Neural cell (in vitro differentiated cells): ENCODE data around the gene ZIK1. TPM values are rescaled to one million over a fixed set of nuclear protein-coding genes. Genes with fewer than 3 reads are reported as not detected.

ENCODE experiments used
- H2AFZ ChIP-seq: fragments of 200-600, 300-800 bp; sonication (generic), shearing (Covaris generic); 2 replicates; pipeline ENCODE4 v1.6.0; 2014; ENCODE audit warnings: low read depth, mild to moderate bottlenecking, antibody characterized with exemption, low read length, moderate library complexity
- H3F3A ChIP-seq: fragments of 200-600 bp; shearing (Covaris generic); 2 replicates; pipeline ENCODE4 v1.6.1; 2016; ENCODE audit warnings: mild to moderate bottlenecking, moderate library complexity, mixed read lengths, antibody characterized with exemption, low read length; ENCODE audit not compliant: insufficient read depth, poor library complexity, severe bottlenecking
- H3K27ac ChIP-seq: fragments of 200-600, 300-800 bp; sonication (generic), shearing (Covaris generic); 2 replicates; pipeline ENCODE4 v1.5.1; 2014; ENCODE audit warnings: mild to moderate bottlenecking, low read length, moderate library complexity
- H3K27me3 ChIP-seq: fragments of 300-800, 200-600 bp; sonication (generic), shearing (Covaris generic); 2 replicates; pipeline ENCODE4 v1.6.0; 2014; ENCODE audit warnings: mild to moderate bottlenecking, low read depth, low read length, moderate library complexity; ENCODE audit not compliant: insufficient read depth
- H3K36me3 ChIP-seq: fragments of 300-800, 200-600 bp; sonication (generic), shearing (Covaris generic); 2 replicates; pipeline ENCODE4 v1.5.1; 2014; ENCODE audit warnings: mild to moderate bottlenecking, antibody characterized with exemption, low read length, moderate library complexity; ENCODE audit not compliant: insufficient read depth
- H3K4me2 ChIP-seq: fragments of 300-800, 200-600 bp; sonication (generic), shearing (Covaris generic); 2 replicates; pipeline ENCODE4 v1.6.0; 2014; ENCODE audit warnings: mild to moderate bottlenecking, low read length
- H3K4me3 ChIP-seq: fragments of 300-800, 200-600 bp; sonication (generic), shearing (Covaris generic); 2 replicates; pipeline ENCODE4 v1.5.1; 2014; ENCODE audit warnings: mild to moderate bottlenecking, low read length, moderate library complexity
- H3K79me2 ChIP-seq: fragments of 200-600 bp; shearing (Covaris generic); replicated peaks from 2 replicates; pipeline ENCODE4 v1.6.0; 2014; ENCODE audit warnings: mild to moderate bottlenecking, low read length, moderate library complexity; ENCODE audit not compliant: insufficient read depth
- H3K9ac ChIP-seq: fragments of 300-800, 200-600 bp; sonication (generic), shearing (Covaris generic); 2 replicates; pipeline ENCODE4 v1.6.1; 2016; ENCODE audit warnings: mild to moderate bottlenecking, low read length, mixed read lengths
- H3K9me2 ChIP-seq: fragments of 200-600 bp; shearing (Covaris generic); 2 replicates; pipeline ENCODE4 v1.6.1; 2016; ENCODE audit warnings: mild to moderate bottlenecking, low read length, mixed read lengths; ENCODE audit not compliant: insufficient read depth
- H3K9me3 ChIP-seq: fragments of 200-600, 300-800 bp; sonication (generic), shearing (Covaris generic); 2 replicates; pipeline ENCODE4 v1.6.1; 2016; ENCODE audit warnings: mild to moderate bottlenecking, mixed run types, low read length, moderate library complexity, mixed read lengths
- H4K20me1 ChIP-seq: fragments of 200-600 bp; shearing (Covaris generic); 2 replicates; pipeline ENCODE4 v1.6.1; 2016; ENCODE audit warnings: mild to moderate bottlenecking, mixed run types; ENCODE audit not compliant: insufficient read depth
- CTCF ChIP-seq: fragments of 450-650 bp; IDR thresholded peaks from 2 replicates; pipeline ENCODE4 v1.5.1; 2014; ENCODE audit warnings: antibody characterized with exemption, mild to moderate bottlenecking, moderate library complexity; ENCODE audit not compliant: poor library complexity, severe bottlenecking
- EP300 ChIP-seq: fragments of 450-650 bp; conservative IDR thresholded peaks from 2 replicates; pipeline ENCODE4 v1.6.1; 2014; ENCODE audit warnings: antibody characterized with exemption, mild to moderate bottlenecking, moderate library complexity; ENCODE audit not compliant: poor library complexity, severe bottlenecking
- EZH2 ChIP-seq: fragments of 200-600, 300-800 bp; shearing (Covaris generic), sonication (generic); IDR thresholded peaks from 2 replicates; pipeline ENCODE4 v1.6.1; 2014; ENCODE audit warnings: antibody characterized with exemption, low read length, borderline replicate concordance, mild to moderate bottlenecking; ENCODE audit not compliant: insufficient read depth, poor library complexity, severe bottlenecking
- MXI1 ChIP-seq: fragments of 450-650 bp; conservative IDR thresholded peaks from 2 replicates; pipeline ENCODE4 v1.6.1; 2014; ENCODE audit warnings: antibody characterized with exemption, mild to moderate bottlenecking; ENCODE audit not compliant: poor library complexity, severe bottlenecking
- POLR2AphosphoS5 ChIP-seq: IDR thresholded peaks from 2 replicates; pipeline ENCODE4 v1.6.1; 2012
- RAD21 ChIP-seq: fragments of 450-650 bp; conservative IDR thresholded peaks from 2 replicates; pipeline ENCODE4 v1.6.1; 2014; ENCODE audit warnings: antibody characterized with exemption, mild to moderate bottlenecking, moderate library complexity
- REST ChIP-seq: IDR thresholded peaks from 2 replicates; pipeline ENCODE4 v1.6.1; 2012; ENCODE audit warnings: borderline replicate concordance
- SMC3 ChIP-seq: fragments of 450-650 bp; conservative IDR thresholded peaks from 2 replicates; pipeline ENCODE4 v1.6.1; 2014; ENCODE audit warnings: antibody characterized with exemption, mild to moderate bottlenecking, moderate library complexity; ENCODE audit not compliant: poor library complexity
- TAF1 ChIP-seq: IDR thresholded peaks from 2 replicates; pipeline ENCODE4 v1.6.1; 2012; ENCODE audit warnings: low read depth
- polyA plus RNA-seq: library from polyadenylated mRNA; depleted of rRNA; stranded (reverse); fragments of >200 nt; gene quantifications from 2 replicates; pipeline ENCODE4 v1.2.3, GENCODE V29; 2014

Gene ZIK1
- polyA plus RNA-seq, 1 donor from 2014 or later: 25.2 TPM

- H3K9me3 ChIP-seq: peaks cover 6% of the 10 kb centered on the region
Measured at GRCh38 chr19:57560049-57560491, 23.9 kb upstream of the ZIK1 start.

DNA sequence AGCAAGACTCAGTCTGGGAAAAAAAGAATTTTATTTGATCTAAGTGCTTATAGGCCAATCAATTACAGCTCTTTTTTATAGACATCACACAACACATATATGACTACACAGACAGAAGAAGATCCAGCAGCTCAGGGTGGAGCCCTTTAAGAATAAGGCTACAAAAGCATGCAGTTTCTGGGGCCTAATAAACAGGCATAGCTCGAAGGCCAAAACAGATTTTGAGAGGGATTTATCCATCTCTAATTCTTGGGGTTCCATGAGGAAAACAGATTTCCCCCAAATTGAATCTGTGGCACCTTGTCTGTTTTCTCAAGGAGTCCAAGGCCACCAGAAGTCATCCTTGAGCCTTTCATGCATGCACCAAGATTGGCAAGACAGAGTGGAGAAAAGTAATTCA is 20.4 kb upstream of the ZIK1 start:
- Histone ChIP-seq H3K4me2 (no peak overlapping the region), H3K79me2 (peaks cover 8% of the 10 kb centered on the region), H3K9ac (no peak overlapping the region), H3K27ac (no peak overlapping the region), H3K36me3 (no peaks in the 10 kb centered on the region), H3K9me2 (no peaks in the 10 kb centered on the region), H3F3A (no peaks in the 10 kb centered on the region), H3K9me3 (peaks cover 19% of the 10 kb centered on the region), H3K27me3 (no peaks in the 10 kb centered on the region), H3K4me3 (no peak overlapping the region), H4K20me1 (no peaks in the 10 kb centered on the region), H2AFZ (no peak overlapping the region)
- TF ChIP-seq TAF1 (no peak), RAD21 (no peak), POLR2AphosphoS5 (no peak), REST (no peak), MXI1 (no peak), EZH2 (no peak), EP300 (no peak)

More at GRCh38 chr19:57560049-57560491, 23.9 kb upstream of the ZIK1 start:
- Histone ChIP-seq H3K4me3 (peak overlapping the region; percentile 94), H3K27ac (peak overlapping the region; percentile 50), H3K4me2 (no peak overlapping the region), H3F3A (no peaks in the 10 kb centered on the region), H3K79me2 (peaks cover 9% of the 10 kb centered on the region), H3K27me3 (no peaks in the 10 kb centered on the region), H4K20me1 (no peaks in the 10 kb centered on the region), H3K9me2 (no peaks in the 10 kb centered on the region), H2AFZ (peak overlapping the region; percentile 31), H3K9ac (peak overlapping the region; percentile 83), H3K36me3 (peaks cover 6% of the 10 kb centered on the region)
- TF ChIP-seq TAF1: no peak
- no peak for TF ChIP-seq MXI1
- no peak for TF ChIP-seq SMC3
- no peak for TF ChIP-seq REST
- TF ChIP-seq EZH2: no peak
- no peak for TF ChIP-seq CTCF
- TF ChIP-seq EP300: no peak
- no peak for TF ChIP-seq POLR2AphosphoS5
- TF ChIP-seq RAD21: no peak
